ENCODE results near the gene YPEL1.
"Not testable (repeated sequence)": the region's sequence is repeated elsewhere in the genome, so short reads cannot be mapped to it uniquely, and the experiment has no call there.

The YPEL1 gene

DNA sequence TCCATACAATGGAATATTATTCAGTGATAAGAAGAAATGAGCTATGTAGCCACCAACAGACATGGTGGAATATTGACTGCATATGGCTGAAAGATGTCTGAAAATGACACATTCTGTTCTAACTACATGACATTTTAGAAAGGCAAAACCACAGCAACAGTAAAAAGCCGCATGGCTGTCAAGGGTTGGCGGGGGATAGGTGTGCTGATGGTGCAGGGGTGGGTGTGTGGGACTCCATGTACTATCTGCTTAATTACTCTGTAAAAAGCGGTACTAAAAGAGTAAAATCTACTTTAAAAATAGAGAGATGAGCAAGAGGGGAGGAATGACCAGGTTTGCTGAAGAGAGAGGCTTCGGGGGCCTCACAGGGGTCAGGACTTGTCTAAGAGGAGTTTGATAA is 16.7 kb upstream of the YPEL1 start:
- Histone ChIP-seq H3K4me2 (no peak overlapping the region), H3K79me2 (ENCODE audit: insufficient read depth, low read depth) (no peaks in the 10 kb centered on the region), H2AFZ (ENCODE audit: low read depth) (no peak overlapping the region), H3K36me3 (ENCODE audit: insufficient read depth) (no peaks in the 10 kb centered on the region), H3K27ac (no peak overlapping the region), H3K27me3 (ENCODE audit: insufficient read depth, low read depth) (no peaks in the 10 kb centered on the region), H3K4me3 (IDR thresholded peaks at IDR 0.05; ENCODE audit: insufficient read depth, low read depth, low read length) (no peak overlapping the region), H4K20me1 (ENCODE audit: insufficient read depth) (no peaks in the 10 kb centered on the region), H3K4me1 (ENCODE audit: low read depth, poor library complexity, severe bottlenecking) (no peaks in the 10 kb centered on the region), H3K9ac (no peak overlapping the region)
- TF ChIP-seq, protein P1, sequence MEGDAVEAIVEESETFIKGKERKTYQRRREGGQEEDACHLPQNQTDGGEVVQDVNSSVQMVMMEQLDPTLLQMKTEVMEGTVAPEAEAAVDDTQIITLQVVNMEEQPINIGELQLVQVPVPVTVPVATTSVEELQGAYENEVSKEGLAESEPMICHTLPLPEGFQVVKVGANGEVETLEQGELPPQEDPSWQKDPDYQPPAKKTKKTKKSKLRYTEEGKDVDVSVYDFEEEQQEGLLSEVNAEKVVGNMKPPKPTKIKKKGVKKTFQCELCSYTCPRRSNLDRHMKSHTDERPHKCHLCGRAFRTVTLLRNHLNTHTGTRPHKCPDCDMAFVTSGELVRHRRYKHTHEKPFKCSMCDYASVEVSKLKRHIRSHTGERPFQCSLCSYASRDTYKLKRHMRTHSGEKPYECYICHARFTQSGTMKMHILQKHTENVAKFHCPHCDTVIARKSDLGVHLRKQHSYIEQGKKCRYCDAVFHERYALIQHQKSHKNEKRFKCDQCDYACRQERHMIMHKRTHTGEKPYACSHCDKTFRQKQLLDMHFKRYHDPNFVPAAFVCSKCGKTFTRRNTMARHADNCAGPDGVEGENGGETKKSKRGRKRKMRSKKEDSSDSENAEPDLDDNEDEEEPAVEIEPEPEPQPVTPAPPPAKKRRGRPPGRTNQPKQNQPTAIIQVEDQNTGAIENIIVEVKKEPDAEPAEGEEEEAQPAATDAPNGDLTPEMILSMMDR (conservative IDR thresholded peaks at IDR 0.05; ENCODE audit: low read depth, low read length) = no peak

DNA sequence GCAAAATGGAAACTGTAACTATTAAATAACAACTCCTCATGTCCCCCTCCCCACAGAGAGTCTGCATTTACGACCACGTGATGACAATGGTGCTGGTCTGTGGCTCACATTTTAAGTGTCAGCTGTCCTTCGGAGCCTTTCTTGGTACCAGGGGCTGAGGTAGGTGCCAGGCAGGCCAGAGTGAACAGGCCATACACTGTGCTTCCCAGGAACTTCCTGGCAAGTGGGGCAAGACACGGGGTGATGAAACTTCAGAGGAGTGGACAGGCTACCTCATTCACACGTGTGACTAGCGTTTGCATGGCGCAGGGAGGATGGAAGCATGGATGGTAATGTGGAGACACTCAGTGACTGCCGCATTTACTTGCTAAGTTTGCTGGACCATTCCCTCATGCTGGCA is 10.4 kb upstream of the YPEL1 start:
- H3K4me2 ChIP-seq = no peak overlapping the region
- TF ChIP-seq, protein P1 (conservative IDR thresholded peaks at IDR 0.05; ENCODE audit: low read depth, low read length) = no peak

DNA sequence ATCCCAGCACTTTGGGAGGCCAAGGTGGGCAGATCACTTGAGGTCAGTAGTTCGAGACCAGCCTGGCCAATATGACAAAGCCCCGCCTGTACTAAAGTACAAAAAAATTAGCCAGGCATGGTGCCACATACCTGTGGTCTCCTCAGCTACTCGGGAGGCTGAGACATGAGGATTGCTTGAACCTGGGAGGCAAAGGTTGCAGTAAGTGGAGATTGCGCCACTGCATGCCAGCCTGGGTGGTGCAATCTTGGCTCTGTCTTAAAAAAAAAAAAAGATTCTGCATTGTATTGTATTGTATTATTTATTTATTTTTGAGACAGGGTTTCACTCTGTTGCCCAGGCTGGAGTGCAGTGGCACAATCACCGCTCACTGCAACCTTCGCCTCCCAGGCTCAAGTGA is 9.3 kb upstream of the YPEL1 start:
- H3K4me3 ChIP-seq (IDR thresholded peaks at IDR 0.05; ENCODE audit: insufficient read depth, low read depth, low read length); H3K9ac ChIP-seq; H4K20me1 ChIP-seq (ENCODE audit: insufficient read depth); H3K27ac ChIP-seq; H3K27me3 ChIP-seq (ENCODE audit: insufficient read depth, low read depth); H3K4me1 ChIP-seq (ENCODE audit: low read depth, poor library complexity, severe bottlenecking); H3K4me2 ChIP-seq; H2AFZ ChIP-seq (ENCODE audit: low read depth); H3K36me3 ChIP-seq (ENCODE audit: insufficient read depth); H3K79me2 ChIP-seq (ENCODE audit: insufficient read depth, low read depth): not testable (repeated sequence)

More for the DNA sequence above, 10.4 kb upstream of the YPEL1 start:
- Histone ChIP-seq H2AFZ (ENCODE audit: low read depth) (no peak overlapping the region), H3K79me2 (ENCODE audit: insufficient read depth, low read depth) (no peaks in the 10 kb centered on the region), H3K4me1 (ENCODE audit: low read depth, poor library complexity, severe bottlenecking) (no peaks in the 10 kb centered on the region), H3K9ac (no peak overlapping the region), H4K20me1 (ENCODE audit: insufficient read depth) (no peaks in the 10 kb centered on the region), H3K4me3 (IDR thresholded peaks at IDR 0.05; ENCODE audit: insufficient read depth, low read depth, low read length) (no peak overlapping the region), H3K27ac (no peak overlapping the region), H3K27me3 (ENCODE audit: insufficient read depth, low read depth) (no peaks in the 10 kb centered on the region), H3K36me3 (ENCODE audit: insufficient read depth) (no peaks in the 10 kb centered on the region)

GRCh38 chr22:21741790-21742189 is 6.2 kb upstream of the YPEL1 start:
- H3K4me2 ChIP-seq = no peak overlapping the region
- H3K9ac ChIP-seq = no peak overlapping the region
- no peak overlapping the region for H2AFZ ChIP-seq (ENCODE audit: low read depth)
- H3K4me3 ChIP-seq (IDR thresholded peaks at IDR 0.05; ENCODE audit: insufficient read depth, low read depth, low read length) = no peak overlapping the region
- H3K27me3 ChIP-seq (ENCODE audit: insufficient read depth, low read depth) = no peaks in the 10 kb centered on the region
- H3K27ac ChIP-seq = no peak overlapping the region
- no peaks in the 10 kb centered on the region for H4K20me1 ChIP-seq (ENCODE audit: insufficient read depth)
- TF ChIP-seq, protein P1 (conservative IDR thresholded peaks at IDR 0.05; ENCODE audit: low read depth, low read length) = no peak
- no peaks in the 10 kb centered on the region for H3K36me3 ChIP-seq (ENCODE audit: insufficient read depth)
- H3K4me1 ChIP-seq (ENCODE audit: low read depth, poor library complexity, severe bottlenecking) = no peaks in the 10 kb centered on the region
- no peaks in the 10 kb centered on the region for H3K79me2 ChIP-seq (ENCODE audit: insufficient read depth, low read depth)

DNA sequence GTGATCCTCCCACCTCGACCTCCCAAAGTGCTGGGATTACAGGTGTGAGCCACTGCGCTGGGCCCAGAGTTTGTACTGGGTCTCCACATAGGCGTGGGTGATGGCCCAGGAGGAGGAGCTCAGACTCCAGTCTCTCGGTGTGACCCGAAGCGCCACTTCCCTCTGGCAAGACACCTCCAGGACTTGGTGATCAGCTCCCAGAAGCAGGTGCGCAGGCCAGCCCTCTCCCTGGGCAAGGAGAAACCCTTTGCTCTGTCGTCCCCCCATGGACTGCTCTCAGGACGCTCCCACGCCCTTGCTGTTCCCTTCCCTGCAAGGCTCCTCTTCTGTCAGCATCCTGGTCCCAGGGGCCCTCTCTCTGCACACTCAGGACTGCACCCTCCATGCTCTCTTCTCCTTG is 5.5 kb upstream of the YPEL1 start:
- no peak overlapping the region for H3K27ac ChIP-seq
- TF ChIP-seq, protein P1 (conservative IDR thresholded peaks at IDR 0.05; ENCODE audit: low read depth, low read length) = no peak
- H3K36me3 ChIP-seq (ENCODE audit: insufficient read depth) = no peaks in the 10 kb centered on the region
- no peaks in the 10 kb centered on the region for H4K20me1 ChIP-seq (ENCODE audit: insufficient read depth)
- no peaks in the 10 kb centered on the region for H3K79me2 ChIP-seq (ENCODE audit: insufficient read depth, low read depth)
- H3K9ac ChIP-seq = no peak overlapping the region
- no peak overlapping the region for H2AFZ ChIP-seq (ENCODE audit: low read depth)
- no peak overlapping the region for H3K4me2 ChIP-seq
- no peak overlapping the region for H3K4me3 ChIP-seq (IDR thresholded peaks at IDR 0.05; ENCODE audit: insufficient read depth, low read depth, low read length)
- H3K4me1 ChIP-seq (ENCODE audit: low read depth, poor library complexity, severe bottlenecking) = no peaks in the 10 kb centered on the region
- H3K27me3 ChIP-seq (ENCODE audit: insufficient read depth, low read depth) = no peaks in the 10 kb centered on the region

All from KMS-11 (cell line).